K562 (cell line): Measurements from ENCODE around the gene PDE1C. TPM values are rescaled to one million over a fixed set of nuclear protein-coding genes. Genes with fewer than 3 reads are reported as not detected.

Source experiments
- ATAC-seq: fragments of 200-7000 bp; cut with Tn5 transposase; 3 replicates; pipeline ENCODE4 v1.9.1; 2020; ENCODE audit warnings: moderate library complexity
- BruUV-seq: library from RNA; stranded (reverse); fragments of 400-500 nt; replicated peaks from 2 replicates; lab custom pipeline; 2021; lab: Mats Ljungman, UMichigan
- CTCF ChIA-PET: fragments of 300-600 bp; formaldehyde crosslinking; extraction: SDS; loops from one replicate; lab custom pipeline; 2021; ENCODE audit warnings: low intra/inter-chr PET ratio; lab: Yijun Ruan, JAX
- POLR2A ChIA-PET: fragments of 300-600, 350-650 bp; sonication (Branson Sonifier 250); formaldehyde crosslinking; extraction: SDS; loops from one replicate; lab custom pipeline; 2021; ENCODE audit warnings: antibody characterized with exemption, inconsistent platforms; lab: Yijun Ruan, JAX
- DNase-seq, 4 experiments: peaks; one replicate each; pipeline versions ENCODE4 v3.0.0 to v3.0.0-alpha.2; 2011 to 2018; ENCODE audit warnings: low spot score in 3 of 4, mixed read lengths in 3 of 4; ENCODE audit errors: extremely low read depth in 1 of 4
- FAIRE-seq: peaks from 2 replicates; lab custom pipeline; 2011; peaks lifted over from hg19 to GRCh38; lab: Jason Lieb, UNC
- H2AFZ ChIP-seq: 2 replicates; pipeline ENCODE4 v1.6.0; 2011; ENCODE audit warnings: low read depth, low read length, control low read depth, inconsistent platforms
- H3K27ac ChIP-seq: fragments of 200-600 bp; 3 replicates; pipeline ENCODE4 v1.8.0; 2011; ENCODE audit warnings: low read depth, mild to moderate bottlenecking, control low read depth, inconsistent platforms, low read length, moderate library complexity, mixed read lengths; ENCODE audit errors: extremely low read depth
- H3K27me3 ChIP-seq, 2 experiments: fragments of 300-600 bp in 1 of 2; 2 replicates in 1 of 2; 3 replicates in 1 of 2; pipeline versions ENCODE4 v1.6.0 to v1.8.0; 2011; ENCODE audit warnings: inconsistent platforms in 2 of 2, low read length in 2 of 2, mild to moderate bottlenecking in 1 of 2, mixed read lengths in 1 of 2, moderate library complexity in 1 of 2; ENCODE audit not compliant: control insufficient read depth in 2 of 2, insufficient read depth in 2 of 2
- H3K36me3 ChIP-seq: fragments of 300-600 bp; 3 replicates; pipeline ENCODE4 v1.8.0; 2011; ENCODE audit warnings: mild to moderate bottlenecking, low read length, inconsistent platforms; ENCODE audit not compliant: control insufficient read depth, insufficient read depth
- H3K4me1 ChIP-seq, 2 experiments: fragments of 200-600 bp in 1 of 2; replicated peaks in 1 of 2; 2 replicates in 1 of 2; 3 replicates in 1 of 2; pipeline versions ENCODE4 v1.5.1 to v1.8.0; 2011; ENCODE audit warnings: inconsistent platforms in 2 of 2, low read length in 2 of 2, mild to moderate bottlenecking in 1 of 2, mixed read lengths in 1 of 2, moderate library complexity in 1 of 2; ENCODE audit not compliant: control insufficient read depth in 2 of 2, insufficient read depth in 2 of 2
- H3K4me2 ChIP-seq: 2 replicates; pipeline ENCODE4 v1.6.1; 2011; ENCODE audit warnings: low read length, control low read depth, inconsistent platforms, mixed read lengths; ENCODE audit not compliant: insufficient read depth
- H3K4me3 ChIP-seq: fragments of 200-600 bp; sonication (generic), shearing (Covaris generic); 2 replicates; pipeline ENCODE4 v1.5.1; 2016; ENCODE audit warnings: control low read depth, inconsistent platforms
- H3K79me2 ChIP-seq: fragments of 200-600 bp; 3 replicates; pipeline ENCODE4 v1.8.0; 2011; ENCODE audit warnings: low read length, inconsistent platforms; ENCODE audit not compliant: control insufficient read depth, insufficient read depth
- H3K9ac ChIP-seq, 2 experiments: 2 replicates each; pipeline versions ENCODE4 v1.6.0 to v1.6.1; 2011; ENCODE audit warnings: low read depth in 2 of 2, low read length in 2 of 2, control low read depth in 1 of 2, inconsistent platforms in 1 of 2, mild to moderate bottlenecking in 1 of 2, mixed read lengths in 1 of 2; ENCODE audit not compliant: insufficient read depth in 1 of 2
- H3K9me1 ChIP-seq: one replicate; pipeline ENCODE4 v1.6.0; 2011; ENCODE audit warnings: inconsistent platforms, mild to moderate bottlenecking, low read length, moderate library complexity; ENCODE audit not compliant: control insufficient read depth, insufficient read depth
- H3K9me3 ChIP-seq: replicated peaks from 2 replicates; pipeline ENCODE4 v1.5.1; 2011; ENCODE audit warnings: low read depth, low read length, inconsistent platforms; ENCODE audit not compliant: control insufficient read depth, insufficient read depth
- H4K20me1 ChIP-seq: replicated peaks from 2 replicates; pipeline ENCODE4 v1.6.1; 2011; ENCODE audit warnings: low read length, inconsistent platforms, mixed read lengths; ENCODE audit not compliant: control insufficient read depth, insufficient read depth
- FOXA1 ChIP-seq: fragments of 450-650 bp; IDR thresholded peaks from 2 replicates; pipeline ENCODE4 v1.6.1; 2016; ENCODE audit warnings: mild to moderate bottlenecking, borderline replicate concordance
- FUS ChIP-seq: fragments of 200-400 bp; formaldehyde crosslinking; optimal IDR thresholded peaks from 2 replicates; pipeline ENCODE3; 2017; ENCODE audit warnings: low read depth, low read length
- HDAC6 ChIP-seq: IDR thresholded peaks from 2 replicates; pipeline ENCODE4 v1.6.1; 2012; ENCODE audit warnings: low read depth, mild to moderate bottlenecking, control low read depth, inconsistent platforms, low read length, moderate library complexity
- HMG20B ChIP-seq: fragments of 250-450 bp; sonication (Bioruptor Pico); IDR thresholded peaks from 2 replicates; pipeline ENCODE4 v1.5.0; 2021; ENCODE audit warnings: mild to moderate bottlenecking
- KDM1A ChIP-seq, 2 experiments: fragments of 450-650 bp; IDR thresholded peaks; 2 replicates each; pipeline ENCODE4 v1.6.1; 2016; ENCODE audit warnings: mild to moderate bottlenecking in 2 of 2
- RBM39 ChIP-seq: fragments of 200-400 bp; formaldehyde crosslinking; optimal IDR thresholded peaks from 2 replicates; pipeline ENCODE3; 2018; ENCODE audit warnings: low read depth, low read length
- TAF9B ChIP-seq: fragments of 450-650 bp; IDR thresholded peaks from 2 replicates; pipeline ENCODE4 v1.6.1; 2018; ENCODE audit warnings: mild to moderate bottlenecking; ENCODE audit not compliant: partially characterized antibody
- in situ Hi-C: fragments of 300-500 bp; cut with MboI; formaldehyde crosslinking; loops from 4 replicates; pipeline ENCODE4 v1.15.0; 2018; ENCODE audit warnings: inconsistent platforms, mixed read lengths
- intact Hi-C: fragments of 100-400 bp; cut with micrococcal nuclease; formaldehyde crosslinking; loops from 2 replicates; pipeline ENCODE4 v1.14.2; 2022
- polyA plus RNA-seq, 8 experiments: library from polyadenylated mRNA; depleted of rRNA in 4 of 8; stranded (reverse) in 5 of 8; unstranded in 3 of 8; fragments of >200 nt; fragmentation: Nextera tagmentation in 2 of 8; fragmentation: Illumina TruSeq in 1 of 8; extraction: Ambion mirVana in 2 of 8; extraction: Trizol in 1 of 8; gene quantifications; 2 replicates each; pipeline versions ENCODE4 v1.2.1 to v1.2.3, GENCODE V29; 2011 to 2014; ENCODE audit warnings: inconsistent platforms in 1 of 8, missing spikeins in 1 of 8
- total RNA-seq, 7 experiments: library from RNA; depleted of rRNA in 6 of 7; stranded (reverse); fragments of >200 nt in 6 of 7; fragmentation: Illumina TruSeq in 2 of 7; extraction: Trizol in 2 of 7; gene quantifications; 2 replicates each; pipeline versions ENCODE4 v1.2.1 to v1.2.3, GENCODE V29; 2011 to 2021; ENCODE audit warnings: low replicate concordance in 1 of 7
- TF ChIP-seq, protein P1 (sequence below): fragments of 450-650 bp; IDR thresholded peaks from 2 replicates; pipeline ENCODE4 v1.6.1; 2016; ENCODE audit warnings: mild to moderate bottlenecking, moderate library complexity

Gene PDE1C
- total and polyA plus RNA-seq, 9 of the 15 experiments (the other 6 are each of a cell fraction or from before 2014, with no cell fraction given), result under 0.01 to 0.01 TPM; not detected in 7

DNA sequence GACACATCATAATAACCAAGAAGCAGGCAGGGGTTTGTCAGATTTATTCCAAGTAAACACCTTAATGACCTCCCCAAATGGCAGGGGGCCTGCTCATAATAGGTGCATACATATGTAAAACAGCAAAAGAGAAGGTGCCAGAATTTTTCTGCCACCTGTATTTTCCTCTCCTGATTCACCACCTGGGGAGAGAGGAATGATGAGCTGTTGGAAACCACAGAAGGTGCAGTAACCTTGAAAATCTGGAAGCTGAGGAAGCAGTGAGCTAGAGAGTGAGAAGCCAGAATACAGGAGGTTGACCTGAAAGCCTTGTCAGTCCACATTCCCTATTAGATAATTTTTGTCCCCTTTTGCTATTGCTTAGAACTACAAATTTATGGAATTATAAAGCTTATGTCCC lies 46.2 kb upstream of the PDE1C start:
- no peak overlapping the region for H3K4me3 ChIP-seq
- no peaks in the 10 kb centered on the region for H3K4me1 ChIP-seq
- H3K4me2 ChIP-seq, result no peak overlapping the region
- ChIA-PET CTCF (no interaction called here), POLR2A (no interaction called here)
- FAIRE-seq (no peak), ATAC-seq (no peak), DNase-seq (no peak)
- H3K36me3 ChIP-seq, result no peaks in the 10 kb centered on the region
- BruUV-seq, result no TSS peak
- no peaks in the 10 kb centered on the region for H3K27me3 ChIP-seq
- H3K9me1 ChIP-seq, result no peaks in the 10 kb centered on the region
- H3K9ac ChIP-seq, result no peak overlapping the region
- no peaks in the 10 kb centered on the region for H3K9me3 ChIP-seq
- H3K27ac ChIP-seq, result no peak overlapping the region
- intact Hi-C loops, result no loop called here
- in situ Hi-C loops, result no loop called here
- H3K79me2 ChIP-seq, result no peaks in the 10 kb centered on the region
- no peak overlapping the region for H2AFZ ChIP-seq
- TF ChIP-seq HMG20B (CRISPR knock-in tag) (no peak), RBM39 (no peak), TAF9B (no peak), KDM1A (IDR thresholded peaks at IDR 0.05) (no peak), FOXA1 (no peak), FUS (no peak), HDAC6 (no peak)
- TF ChIP-seq, protein P1, sequence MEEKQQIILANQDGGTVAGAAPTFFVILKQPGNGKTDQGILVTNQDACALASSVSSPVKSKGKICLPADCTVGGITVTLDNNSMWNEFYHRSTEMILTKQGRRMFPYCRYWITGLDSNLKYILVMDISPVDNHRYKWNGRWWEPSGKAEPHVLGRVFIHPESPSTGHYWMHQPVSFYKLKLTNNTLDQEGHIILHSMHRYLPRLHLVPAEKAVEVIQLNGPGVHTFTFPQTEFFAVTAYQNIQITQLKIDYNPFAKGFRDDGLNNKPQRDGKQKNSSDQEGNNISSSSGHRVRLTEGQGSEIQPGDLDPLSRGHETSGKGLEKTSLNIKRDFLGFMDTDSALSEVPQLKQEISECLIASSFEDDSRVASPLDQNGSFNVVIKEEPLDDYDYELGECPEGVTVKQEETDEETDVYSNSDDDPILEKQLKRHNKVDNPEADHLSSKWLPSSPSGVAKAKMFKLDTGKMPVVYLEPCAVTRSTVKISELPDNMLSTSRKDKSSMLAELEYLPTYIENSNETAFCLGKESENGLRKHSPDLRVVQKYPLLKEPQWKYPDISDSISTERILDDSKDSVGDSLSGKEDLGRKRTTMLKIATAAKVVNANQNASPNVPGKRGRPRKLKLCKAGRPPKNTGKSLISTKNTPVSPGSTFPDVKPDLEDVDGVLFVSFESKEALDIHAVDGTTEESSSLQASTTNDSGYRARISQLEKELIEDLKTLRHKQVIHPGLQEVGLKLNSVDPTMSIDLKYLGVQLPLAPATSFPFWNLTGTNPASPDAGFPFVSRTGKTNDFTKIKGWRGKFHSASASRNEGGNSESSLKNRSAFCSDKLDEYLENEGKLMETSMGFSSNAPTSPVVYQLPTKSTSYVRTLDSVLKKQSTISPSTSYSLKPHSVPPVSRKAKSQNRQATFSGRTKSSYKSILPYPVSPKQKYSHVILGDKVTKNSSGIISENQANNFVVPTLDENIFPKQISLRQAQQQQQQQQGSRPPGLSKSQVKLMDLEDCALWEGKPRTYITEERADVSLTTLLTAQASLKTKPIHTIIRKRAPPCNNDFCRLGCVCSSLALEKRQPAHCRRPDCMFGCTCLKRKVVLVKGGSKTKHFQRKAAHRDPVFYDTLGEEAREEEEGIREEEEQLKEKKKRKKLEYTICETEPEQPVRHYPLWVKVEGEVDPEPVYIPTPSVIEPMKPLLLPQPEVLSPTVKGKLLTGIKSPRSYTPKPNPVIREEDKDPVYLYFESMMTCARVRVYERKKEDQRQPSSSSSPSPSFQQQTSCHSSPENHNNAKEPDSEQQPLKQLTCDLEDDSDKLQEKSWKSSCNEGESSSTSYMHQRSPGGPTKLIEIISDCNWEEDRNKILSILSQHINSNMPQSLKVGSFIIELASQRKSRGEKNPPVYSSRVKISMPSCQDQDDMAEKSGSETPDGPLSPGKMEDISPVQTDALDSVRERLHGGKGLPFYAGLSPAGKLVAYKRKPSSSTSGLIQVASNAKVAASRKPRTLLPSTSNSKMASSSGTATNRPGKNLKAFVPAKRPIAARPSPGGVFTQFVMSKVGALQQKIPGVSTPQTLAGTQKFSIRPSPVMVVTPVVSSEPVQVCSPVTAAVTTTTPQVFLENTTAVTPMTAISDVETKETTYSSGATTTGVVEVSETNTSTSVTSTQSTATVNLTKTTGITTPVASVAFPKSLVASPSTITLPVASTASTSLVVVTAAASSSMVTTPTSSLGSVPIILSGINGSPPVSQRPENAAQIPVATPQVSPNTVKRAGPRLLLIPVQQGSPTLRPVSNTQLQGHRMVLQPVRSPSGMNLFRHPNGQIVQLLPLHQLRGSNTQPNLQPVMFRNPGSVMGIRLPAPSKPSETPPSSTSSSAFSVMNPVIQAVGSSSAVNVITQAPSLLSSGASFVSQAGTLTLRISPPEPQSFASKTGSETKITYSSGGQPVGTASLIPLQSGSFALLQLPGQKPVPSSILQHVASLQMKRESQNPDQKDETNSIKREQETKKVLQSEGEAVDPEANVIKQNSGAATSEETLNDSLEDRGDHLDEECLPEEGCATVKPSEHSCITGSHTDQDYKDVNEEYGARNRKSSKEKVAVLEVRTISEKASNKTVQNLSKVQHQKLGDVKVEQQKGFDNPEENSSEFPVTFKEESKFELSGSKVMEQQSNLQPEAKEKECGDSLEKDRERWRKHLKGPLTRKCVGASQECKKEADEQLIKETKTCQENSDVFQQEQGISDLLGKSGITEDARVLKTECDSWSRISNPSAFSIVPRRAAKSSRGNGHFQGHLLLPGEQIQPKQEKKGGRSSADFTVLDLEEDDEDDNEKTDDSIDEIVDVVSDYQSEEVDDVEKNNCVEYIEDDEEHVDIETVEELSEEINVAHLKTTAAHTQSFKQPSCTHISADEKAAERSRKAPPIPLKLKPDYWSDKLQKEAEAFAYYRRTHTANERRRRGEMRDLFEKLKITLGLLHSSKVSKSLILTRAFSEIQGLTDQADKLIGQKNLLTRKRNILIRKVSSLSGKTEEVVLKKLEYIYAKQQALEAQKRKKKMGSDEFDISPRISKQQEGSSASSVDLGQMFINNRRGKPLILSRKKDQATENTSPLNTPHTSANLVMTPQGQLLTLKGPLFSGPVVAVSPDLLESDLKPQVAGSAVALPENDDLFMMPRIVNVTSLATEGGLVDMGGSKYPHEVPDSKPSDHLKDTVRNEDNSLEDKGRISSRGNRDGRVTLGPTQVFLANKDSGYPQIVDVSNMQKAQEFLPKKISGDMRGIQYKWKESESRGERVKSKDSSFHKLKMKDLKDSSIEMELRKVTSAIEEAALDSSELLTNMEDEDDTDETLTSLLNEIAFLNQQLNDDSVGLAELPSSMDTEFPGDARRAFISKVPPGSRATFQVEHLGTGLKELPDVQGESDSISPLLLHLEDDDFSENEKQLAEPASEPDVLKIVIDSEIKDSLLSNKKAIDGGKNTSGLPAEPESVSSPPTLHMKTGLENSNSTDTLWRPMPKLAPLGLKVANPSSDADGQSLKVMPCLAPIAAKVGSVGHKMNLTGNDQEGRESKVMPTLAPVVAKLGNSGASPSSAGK, result no peak
- H4K20me1 ChIP-seq, result no peaks in the 10 kb centered on the region
